DOHH2 (cell line): Measurements from ENCODE around the gene PPP1R14C.

Experiments used
- H3F3A ChIP-seq: fragments of 200-600 bp; sonication (generic), shearing (Covaris generic); 2 replicates; pipeline ENCODE4 v1.6.0; 2016; ENCODE audit warnings: antibody characterized with exemption, mild to moderate bottlenecking; ENCODE audit not compliant: control insufficient read depth, insufficient read depth
- H3K27ac ChIP-seq: fragments of 200-600 bp; sonication (generic); 2 replicates; pipeline ENCODE4 v1.5.1; 2014; ENCODE audit warnings: low read depth, mild to moderate bottlenecking, low read length, moderate library complexity
- H3K27me3 ChIP-seq: fragments of 200-600 bp; sonication (generic); 2 replicates; pipeline ENCODE4 v1.6.1; 2014; ENCODE audit warnings: mild to moderate bottlenecking, low read length, mixed read lengths; ENCODE audit not compliant: control insufficient read depth
- H3K36me3 ChIP-seq: fragments of 200-600 bp; sonication (generic); 2 replicates; pipeline ENCODE4 v1.6.1; 2014; ENCODE audit warnings: mild to moderate bottlenecking, low read length, moderate library complexity, mixed read lengths; ENCODE audit not compliant: control insufficient read depth
- H3K4me1 ChIP-seq: fragments of 200-600 bp; sonication (generic); 2 replicates; pipeline ENCODE4 v1.6.1; 2014; ENCODE audit warnings: mild to moderate bottlenecking, low read length, mixed read lengths; ENCODE audit not compliant: control insufficient read depth
- H3K4me2 ChIP-seq: fragments of 200-600 bp; sonication (generic); 2 replicates; pipeline ENCODE4 v1.6.0; 2014; ENCODE audit warnings: mild to moderate bottlenecking, low read length, moderate library complexity
- H3K4me3 ChIP-seq: fragments of 200-600 bp; sonication (generic); 2 replicates; pipeline ENCODE4 v1.5.1; 2014; ENCODE audit warnings: mild to moderate bottlenecking, low read length, mixed read lengths
- H3K79me2 ChIP-seq: fragments of 200-600 bp; sonication (generic); 2 replicates; pipeline ENCODE4 v1.6.1; 2014; ENCODE audit warnings: mild to moderate bottlenecking, low read length, mixed read lengths; ENCODE audit not compliant: control insufficient read depth
- H3K9me2 ChIP-seq: fragments of 200-600 bp; sonication (generic); replicated peaks from 2 replicates; pipeline ENCODE4 v1.6.1; 2014; ENCODE audit warnings: mild to moderate bottlenecking, low read length, mixed read lengths; ENCODE audit not compliant: control insufficient read depth
- H3K9me3 ChIP-seq: fragments of 200-600 bp; sonication (generic); 2 replicates; pipeline ENCODE4 v1.6.1; 2014; ENCODE audit warnings: antibody characterized with exemption, low read length, mixed read lengths; ENCODE audit not compliant: control insufficient read depth, insufficient read depth
- H4K20me1 ChIP-seq: fragments of 200-600 bp; sonication (generic); 2 replicates; pipeline ENCODE4 v1.6.0; 2014; ENCODE audit warnings: low read depth, mild to moderate bottlenecking, antibody characterized with exemption, low read length, moderate library complexity; ENCODE audit not compliant: control insufficient read depth, insufficient read depth
- CTCF ChIP-seq: fragments of 200-600 bp; sonication (generic); IDR thresholded peaks from one replicate; pipeline ENCODE4 v1.5.1; 2014; ENCODE audit warnings: antibody characterized with exemption, mild to moderate bottlenecking, low read depth, low read length; ENCODE audit not compliant: poor library complexity, severe bottlenecking
- EZH2phosphoT487 ChIP-seq: fragments of 200-600 bp; sonication (generic); IDR thresholded peaks from 2 replicates; pipeline ENCODE4 v1.6.1; 2017; ENCODE audit warnings: borderline replicate concordance, mild to moderate bottlenecking, antibody characterized with exemption, low read length, moderate library complexity, mixed read lengths

Gene PPP1R14C

GRCh38 chr6:150228072-150228733 is 85.4 kb downstream of the PPP1R14C start:
- Histone ChIP-seq H3K27ac (no peak overlapping the region), H3K27me3 (peaks cover 8% of the 10 kb centered on the region), H3K4me2 (no peak overlapping the region), H3K9me2 (no peaks in the 10 kb centered on the region), H4K20me1 (no peaks in the 10 kb centered on the region), H3K4me1 (no peaks in the 10 kb centered on the region), H3K4me3 (no peak overlapping the region), H3F3A (no peaks in the 10 kb centered on the region), H3K9me3 (no peaks in the 10 kb centered on the region), H3K79me2 (no peaks in the 10 kb centered on the region), H3K36me3 (no peaks in the 10 kb centered on the region)
- TF ChIP-seq EZH2phosphoT487 (no peak), CTCF (no peak)

DNA sequence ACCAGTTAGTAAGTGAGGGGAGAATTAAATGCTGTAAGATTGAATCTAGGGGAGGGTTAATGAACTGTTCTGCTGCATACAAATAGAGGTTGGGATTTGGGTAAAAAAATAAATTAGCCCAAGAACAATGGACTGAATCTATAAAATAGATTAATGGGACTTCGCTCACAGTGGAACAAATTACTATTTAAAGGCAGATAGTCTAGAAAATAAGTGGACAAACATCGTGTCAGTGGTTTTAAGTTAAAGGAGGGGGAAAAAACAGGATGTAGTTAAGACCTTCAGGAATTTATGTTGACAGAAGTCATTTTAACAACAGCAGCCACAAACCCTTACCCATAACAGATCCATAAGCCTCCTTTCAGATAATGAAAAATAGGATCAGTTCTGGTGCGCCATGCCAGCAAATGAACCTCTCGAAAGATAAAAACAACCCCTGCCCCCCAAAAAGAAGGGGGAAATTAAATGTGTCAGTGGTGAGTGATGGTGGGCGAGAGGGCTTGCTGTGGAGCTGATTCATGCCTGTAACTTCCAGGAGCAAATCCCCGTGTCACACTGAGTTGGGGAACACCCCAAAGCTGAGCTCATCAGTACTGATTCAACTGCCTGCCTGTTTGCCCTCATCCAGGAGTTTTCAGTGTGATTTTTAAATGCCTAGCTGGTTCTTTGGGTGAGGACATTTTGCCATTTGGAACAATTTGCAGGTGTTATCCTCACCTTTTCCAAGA is 86.8 kb downstream of the PPP1R14C start:
- no peak overlapping the region for H3K4me3 ChIP-seq
- H3K79me2 ChIP-seq = no peaks in the 10 kb centered on the region
- H3K9me2 ChIP-seq = no peaks in the 10 kb centered on the region
- H3K27ac ChIP-seq = no peak overlapping the region
- no peaks in the 10 kb centered on the region for H3K4me1 ChIP-seq
- no peaks in the 10 kb centered on the region for H3F3A ChIP-seq
- H3K27me3 ChIP-seq = peaks cover 6% of the 10 kb centered on the region; the same call in 1 of the 2 replicates
- H3K9me3 ChIP-seq = no peaks in the 10 kb centered on the region
- no peak overlapping the region for H3K4me2 ChIP-seq
- H4K20me1 ChIP-seq = no peaks in the 10 kb centered on the region
- H3K36me3 ChIP-seq = no peaks in the 10 kb centered on the region
- no peak for TF ChIP-seq EZH2phosphoT487
- no peak for TF ChIP-seq CTCF

DNA sequence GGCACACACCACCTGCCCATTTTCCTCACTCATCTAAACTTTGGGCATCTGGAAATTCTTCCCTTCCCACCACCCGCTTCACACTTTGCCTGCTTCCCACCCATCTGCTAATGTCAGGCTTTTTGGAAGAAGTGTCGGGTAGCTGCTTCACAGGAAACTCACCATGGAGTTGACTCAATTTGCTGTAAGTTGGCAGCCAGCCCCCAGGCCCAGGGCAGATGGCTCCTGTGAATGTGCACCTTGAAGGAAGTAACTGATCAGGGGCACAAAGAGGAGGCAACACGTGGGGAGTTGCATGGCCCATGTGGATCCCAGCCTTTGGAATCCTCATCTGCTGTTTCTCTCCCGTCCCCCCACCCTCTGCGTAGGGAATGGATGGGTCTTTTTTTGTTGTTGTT is 87.3 kb downstream of the PPP1R14C start:
- Histone ChIP-seq H3K79me2 (no peaks in the 10 kb centered on the region), H3K4me2 (no peak overlapping the region), H3K36me3 (no peaks in the 10 kb centered on the region), H3K27me3 (peaks cover 6% of the 10 kb centered on the region; the same call in 1 of the 2 replicates), H3K9me2 (no peaks in the 10 kb centered on the region), H3K4me3 (no peak overlapping the region), H3K9me3 (no peaks in the 10 kb centered on the region), H3K4me1 (no peaks in the 10 kb centered on the region), H3F3A (no peaks in the 10 kb centered on the region), H4K20me1 (no peaks in the 10 kb centered on the region), H3K27ac (no peak overlapping the region)
- no peak for TF ChIP-seq EZH2phosphoT487
- no peak for TF ChIP-seq CTCF
